Panc1 (cell line): ENCODE results near the gene TNFSF11. TPM values are rescaled to one million over a fixed set of nuclear protein-coding genes. Genes with fewer than 3 reads are reported as not detected.

Experiments
- ATAC-seq: fragments of 200-7000 bp; cut with Tn5 transposase; 2 replicates; pipeline ENCODE4 v1.9.1; 2020; ENCODE audit warnings: mild to moderate bottlenecking, moderate library complexity
- BruUV-seq: library from RNA; stranded (reverse); fragments of 400-500 nt; replicated peaks from 2 replicates; lab custom pipeline; 2021; lab: Mats Ljungman, UMichigan
- CTCF ChIA-PET: fragments of 300-600 bp; sonication (Branson Sonifier 250); formaldehyde crosslinking; loops from one replicate; lab custom pipeline; 2022; ENCODE audit warnings: antibody characterized with exemption; lab: Charles Lee
- POLR2A ChIA-PET: fragments of 300-600 bp; sonication (Branson Sonifier 250); formaldehyde crosslinking; loops from one replicate; lab custom pipeline; 2022; ENCODE audit warnings: antibody characterized with exemption; lab: Charles Lee
- DNase-seq: peaks from one replicate; pipeline ENCODE4 v3.0.0-alpha.2; 2010; ENCODE audit warnings: low read depth, low spot score
- H3K27ac ChIP-seq: 2 replicates; pipeline ENCODE4 v1.5.1; 2011; ENCODE audit warnings: mild to moderate bottlenecking, low read length, inconsistent platforms
- H3K27me3 ChIP-seq: fragments of 200-500 bp; sonication (Bioruptor generic); 2 replicates; pipeline ENCODE4 v1.6.0; 2014; ENCODE audit warnings: low read length, inconsistent platforms; ENCODE audit not compliant: control insufficient read depth, insufficient read depth
- H3K36me3 ChIP-seq: fragments of 200-500 bp; sonication (Bioruptor generic); 2 replicates; pipeline ENCODE4 v1.5.1; 2014; ENCODE audit warnings: inconsistent platforms, mild to moderate bottlenecking, low read length, moderate library complexity; ENCODE audit not compliant: control insufficient read depth, insufficient read depth
- H3K4me1 ChIP-seq: 2 replicates; pipeline ENCODE4 v1.5.1; 2011; ENCODE audit warnings: inconsistent platforms, mild to moderate bottlenecking, low read length, moderate library complexity; ENCODE audit not compliant: control insufficient read depth, insufficient read depth
- H3K4me3 ChIP-seq, 2 experiments: 2 replicates each; pipeline ENCODE4 v1.5.1; 2011 to 2012; ENCODE audit warnings: low read depth in 2 of 2, low read length in 2 of 2, mild to moderate bottlenecking in 2 of 2, inconsistent platforms in 1 of 2, moderate library complexity in 1 of 2
- H3K9me3 ChIP-seq: fragments of 200-500 bp; sonication (Bioruptor generic); 2 replicates; pipeline ENCODE4 v1.5.1; 2014; ENCODE audit warnings: low read depth, mild to moderate bottlenecking, inconsistent platforms, low read length, moderate library complexity; ENCODE audit not compliant: control insufficient read depth, insufficient read depth
- POLR2AphosphoS5 ChIP-seq: IDR thresholded peaks from 2 replicates; pipeline ENCODE4 v1.6.1; 2012; ENCODE audit warnings: mild to moderate bottlenecking, low read depth, low read length, moderate library complexity
- REST ChIP-seq, 2 experiments: IDR thresholded peaks; 2 replicates each; pipeline ENCODE4 v1.6.1; 2011 to 2012; ENCODE audit warnings: low read depth in 2 of 2, control low read depth in 1 of 2, low read length in 1 of 2, mild to moderate bottlenecking in 1 of 2, moderate library complexity in 1 of 2; ENCODE audit not compliant: insufficient read depth in 1 of 2
- SIN3A ChIP-seq: IDR thresholded peaks from 2 replicates; pipeline ENCODE4 v1.6.1; 2012; ENCODE audit warnings: low read depth, mild to moderate bottlenecking, low read length, moderate library complexity, borderline replicate concordance; ENCODE audit not compliant: insufficient read depth
- TCF7L2 ChIP-seq: IDR thresholded peaks from 2 replicates; pipeline ENCODE4 v1.6.1; 2011; ENCODE audit warnings: mild to moderate bottlenecking, low read depth, low read length, inconsistent platforms
- in situ Hi-C: cut with HindIII; loops from 2 replicates; pipeline ENCODE4 v1.10.0; 2016; ENCODE audit warnings: low sequenced_read_pairs, low pct_unique_long_range_greater_than_20kb
- intact Hi-C: fragments of 100-400 bp; cut with micrococcal nuclease; formaldehyde crosslinking; loops from one replicate; pipeline ENCODE4 v1.10.0; 2022; ENCODE audit not compliant: unreplicated experiment
- total RNA-seq: library from RNA; stranded (reverse); gene quantifications from one replicate; pipeline ENCODE4 v1.2.1, GENCODE V29; 2021; ENCODE audit not compliant: unreplicated experiment
- TF ChIP-seq, protein P1 (sequence below): fragments of 450-650 bp; IDR thresholded peaks from 2 replicates; pipeline ENCODE4 v1.5.1; 2017; ENCODE audit warnings: mild to moderate bottlenecking

Gene TNFSF11
- total RNA-seq, 1 experiment from 2014 or later, result not detected

DNA sequence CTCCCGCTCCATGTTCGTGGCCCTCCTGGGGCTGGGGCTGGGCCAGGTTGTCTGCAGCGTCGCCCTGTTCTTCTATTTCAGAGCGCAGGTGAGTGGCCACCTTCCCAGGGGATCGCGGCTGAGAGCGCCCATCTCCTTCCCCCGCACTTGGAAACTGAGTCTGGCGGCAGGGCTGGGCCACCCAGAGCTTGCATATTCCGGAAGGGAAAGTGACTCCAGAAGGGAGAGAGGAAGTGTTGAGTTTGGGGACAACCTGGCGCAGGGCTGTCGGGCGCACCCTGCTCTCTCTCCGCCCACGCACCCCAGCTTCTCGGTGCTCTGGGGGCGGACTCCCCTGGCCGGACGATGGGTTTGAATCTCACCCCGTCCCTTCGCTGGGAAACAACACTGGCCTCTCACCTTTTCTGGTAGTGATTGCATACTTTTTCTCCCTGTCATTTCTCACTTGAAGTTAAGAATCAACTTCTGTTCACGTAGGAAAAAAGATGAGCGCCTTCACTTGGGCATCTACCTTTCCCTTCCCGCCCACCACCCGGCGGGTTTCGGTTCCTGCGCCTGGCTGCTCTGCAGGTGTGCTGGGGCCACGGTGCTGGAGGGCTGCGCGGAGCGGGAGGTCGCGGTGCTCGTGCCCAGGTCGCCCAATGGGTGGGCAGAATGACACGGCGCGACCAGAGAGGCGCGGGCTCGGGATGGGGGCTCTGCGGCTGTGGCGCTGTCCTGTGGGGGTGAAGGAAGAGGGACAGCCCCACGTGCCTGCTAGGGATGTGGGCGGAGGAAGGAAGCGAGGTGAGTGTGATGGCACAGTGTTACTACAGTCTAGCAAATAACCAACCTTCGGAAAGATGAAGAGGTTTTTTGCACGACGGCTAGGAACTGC, 721 bp downstream of the TNFSF11 start:
- peak overlapping the region; percentile 7 to 16; a peak in 2 of 4 replicates for H3K4me3 ChIP-seq
- POLR2A ChIA-PET, result no interaction called here
- no peaks in the 10 kb centered on the region for H3K4me1 ChIP-seq
- no peaks in the 10 kb centered on the region for H3K36me3 ChIP-seq
- in situ Hi-C loops (no loop called here), intact Hi-C loops (no loop called here)
- H3K27ac ChIP-seq, result no peak overlapping the region
- TF ChIP-seq TCF7L2, result no peak
- TF ChIP-seq, protein P1, sequence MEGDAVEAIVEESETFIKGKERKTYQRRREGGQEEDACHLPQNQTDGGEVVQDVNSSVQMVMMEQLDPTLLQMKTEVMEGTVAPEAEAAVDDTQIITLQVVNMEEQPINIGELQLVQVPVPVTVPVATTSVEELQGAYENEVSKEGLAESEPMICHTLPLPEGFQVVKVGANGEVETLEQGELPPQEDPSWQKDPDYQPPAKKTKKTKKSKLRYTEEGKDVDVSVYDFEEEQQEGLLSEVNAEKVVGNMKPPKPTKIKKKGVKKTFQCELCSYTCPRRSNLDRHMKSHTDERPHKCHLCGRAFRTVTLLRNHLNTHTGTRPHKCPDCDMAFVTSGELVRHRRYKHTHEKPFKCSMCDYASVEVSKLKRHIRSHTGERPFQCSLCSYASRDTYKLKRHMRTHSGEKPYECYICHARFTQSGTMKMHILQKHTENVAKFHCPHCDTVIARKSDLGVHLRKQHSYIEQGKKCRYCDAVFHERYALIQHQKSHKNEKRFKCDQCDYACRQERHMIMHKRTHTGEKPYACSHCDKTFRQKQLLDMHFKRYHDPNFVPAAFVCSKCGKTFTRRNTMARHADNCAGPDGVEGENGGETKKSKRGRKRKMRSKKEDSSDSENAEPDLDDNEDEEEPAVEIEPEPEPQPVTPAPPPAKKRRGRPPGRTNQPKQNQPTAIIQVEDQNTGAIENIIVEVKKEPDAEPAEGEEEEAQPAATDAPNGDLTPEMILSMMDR, result no peak
- TF ChIP-seq REST (IDR thresholded peaks at IDR 0.05; ENCODE audit: insufficient read depth in 1 of 2, low read depth in 2 of 2, low read length in 1 of 2), result no peak
- no peak for TF ChIP-seq SIN3A
- no peak for TF ChIP-seq POLR2AphosphoS5
- peaks cover 12% of the 10 kb centered on the region for H3K27me3 ChIP-seq
- no peak for DNase-seq
- H3K9me3 ChIP-seq, result no peaks in the 10 kb centered on the region
- no TSS peak for BruUV-seq
- CTCF ChIA-PET, result no interaction called here
- ATAC-seq, result no peak

DNA sequence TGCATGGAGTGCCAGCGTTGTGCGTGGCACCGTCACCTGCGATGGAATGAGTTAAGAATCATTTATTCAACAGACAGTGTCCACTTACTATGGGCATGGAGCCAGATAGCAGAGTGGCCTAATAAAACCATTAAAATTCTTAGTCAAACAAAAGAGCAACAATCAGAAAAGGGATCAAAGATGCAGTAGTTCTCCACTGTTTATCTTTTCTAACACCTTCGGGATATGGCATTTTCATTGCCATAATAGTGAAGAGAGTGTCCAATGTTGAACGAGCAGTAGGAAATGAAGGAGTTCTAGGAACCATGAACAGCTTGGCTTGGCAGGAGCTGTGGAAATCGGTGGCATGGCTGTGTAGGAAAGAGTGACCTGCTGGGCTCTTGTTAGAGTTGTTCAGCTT, 2.0 kb downstream of the TNFSF11 start:
- DNase-seq, result no peak
- POLR2A ChIA-PET, result no interaction called here

More for the DNA sequence above, 2.0 kb downstream of the TNFSF11 start:
- Histone ChIP-seq H3K36me3 (no peaks in the 10 kb centered on the region), H3K4me3 (no peak overlapping the region), H3K27ac (no peak overlapping the region), H3K9me3 (no peaks in the 10 kb centered on the region), H3K4me1 (no peaks in the 10 kb centered on the region), H3K27me3 (peaks cover 12% of the 10 kb centered on the region)
- CTCF ChIA-PET, result no interaction called here
- in situ Hi-C loops, result no loop called here
- TF ChIP-seq, protein P1, result no peak
- TF ChIP-seq REST (IDR thresholded peaks at IDR 0.05; ENCODE audit: insufficient read depth in 1 of 2, low read depth in 2 of 2, low read length in 1 of 2), result no peak
- TF ChIP-seq SIN3A, result no peak
- no peak for TF ChIP-seq TCF7L2
- TF ChIP-seq POLR2AphosphoS5, result no peak
- BruUV-seq, result no TSS peak
- intact Hi-C loops, result no loop called here
- no peak for ATAC-seq
